Gastrocnemius medialis (tissue), 4 donors: ENCODE measurements around the gene ZNF292. TPM values are rescaled to one million over a fixed set of nuclear protein-coding genes. Genes with fewer than 3 reads are reported as not detected.
"Not testable (repeated sequence)": the region's sequence is repeated elsewhere in the genome, so short reads cannot be mapped to it uniquely, and the experiment has no call there.

Source experiments
- ATAC-seq, 2 donors: fragments of 150-250 bp; one replicate each; pipeline ENCODE4 v1.9.1; 2016
- DNase-seq, 2 donors: peaks; one replicate each; pipeline ENCODE4 v3.0.0-alpha.2; 2019
- H3K27ac ChIP-seq, 4 donors: fragments of 200-600 bp; sonication (generic); 1 replicate in 1 of 4; 2 replicates in 3 of 4; pipeline ENCODE4 v1.5.1; 2016 to 2018; ENCODE audit warnings: mild to moderate bottlenecking in 2 of 4, moderate library complexity in 1 of 4
- H3K27me3 ChIP-seq, 3 donors: fragments of 200-600 bp; sonication (generic) in 2 of 3; 1 replicate in 1 of 3; 2 replicates in 2 of 3; pipeline versions ENCODE4 v1.5.1 to v1.6.0; 2016 to 2019; ENCODE audit warnings: mild to moderate bottlenecking in 1 of 3, moderate library complexity in 1 of 3
- H3K36me3 ChIP-seq, 2 donors: fragments of 200-600 bp; sonication (generic) in 1 of 2; one replicate each; pipeline ENCODE4 v1.5.1; 2017 to 2018
- H3K4me1 ChIP-seq, 2 donors: fragments of 200-600 bp; sonication (generic) in 1 of 2; one replicate each; pipeline ENCODE4 v1.5.1; 2016 to 2017; ENCODE audit warnings: mild to moderate bottlenecking in 2 of 2
- H3K4me3 ChIP-seq, 4 donors: fragments of 200-600 bp; sonication (generic) in 3 of 4; 1 replicate in 1 of 4; 2 replicates in 3 of 4; pipeline ENCODE4 v1.5.1; 2016 to 2019; ENCODE audit warnings: mild to moderate bottlenecking in 2 of 4
- H3K9me3 ChIP-seq, 3 donors: fragments of 200-600 bp; sonication (generic) in 2 of 3; 1 replicate in 1 of 3; 2 replicates in 2 of 3; pipeline ENCODE4 v1.5.1; 2016 to 2019
- CTCF ChIP-seq, 5 experiments: fragments of 450-650 bp in 3 of 5; fragments of 200-600 bp in 2 of 5; sonication (generic) in 2 of 5; IDR thresholded peaks in 4 of 5; conservative IDR thresholded peaks in 1 of 5; 1 replicate in 4 of 5; 2 replicates in 1 of 5; pipeline ENCODE4 v1.5.1; 2016 to 2019; ENCODE audit warnings: antibody characterized with exemption in 5 of 5, mild to moderate bottlenecking in 3 of 5, moderate library complexity in 3 of 5
- POLR2A ChIP-seq, 2 donors: fragments of 450-650 bp; IDR thresholded peaks; one replicate each; pipeline ENCODE4 v1.6.1; 2017; ENCODE audit warnings: antibody characterized with exemption in 2 of 2, mild to moderate bottlenecking in 2 of 2, moderate library complexity in 2 of 2
- in situ Hi-C, 4 donors: fragments of 200-750 bp; cut with MboI; loops; one replicate each; pipeline versions ENCODE4 v1.15.0 to v1.8.0; 2017; ENCODE audit warnings: low sequenced_read_pairs in 4 of 4
- intact Hi-C: fragments of 100-400 bp; cut with DNase I; formaldehyde crosslinking; loops from one replicate; pipeline ENCODE4 v1.15.1; 2023; ENCODE audit warnings: low total_unique reads
- total RNA-seq, 4 donors: library from RNA; depleted of rRNA; stranded (reverse); fragments of >200 nt; gene quantifications; one replicate each; pipeline versions ENCODE4 v1.1.0 to v1.2.3, GENCODE V29; 2016

ZNF292 gene
- total RNA-seq, 4 donors from 2014 or later: 10.7 to 21.7 (median 11.5) TPM

- Histone ChIP-seq H3K4me1 (no peaks in the 10 kb centered on the region), H3K4me3 (no peak overlapping the region), H3K27me3 (no peaks in the 10 kb centered on the region), H3K36me3 (peaks cover 0 to 10% of the 10 kb centered on the region in 2 donors), H3K27ac (no peak overlapping the region), H3K9me3 (no peaks in the 10 kb centered on the region)
- TF ChIP-seq CTCF (IDR thresholded peaks at IDR 0.05 in 4 of 5, conservative IDR thresholded peaks at IDR 0.05 in 1 of 5): peak in 4 of 5 experiments; percentile 37 to 68 (median 50)
- TF ChIP-seq POLR2A (IDR thresholded peaks at IDR 0.05): no peak
- ATAC-seq: peak in 1 of 2 donors; percentile 21
- intact Hi-C loops (loop anchor here (1.0 to 5.0 kb wide), 2 partner anchors 86 to 99 kb away; no protein-coding TSS in a partner anchor), in situ Hi-C loops (loop anchor here (5.0 to 25.0 kb wide), 3 partner anchors 101 to 103 kb away; no protein-coding TSS in a partner anchor)
- DNase-seq: no peak
Observed at GRCh38 chr6:87237804-87238203, 82.4 kb downstream of the ZNF292 start.

GRCh38 chr6:87239098-87239635 lies 83.8 kb downstream of the ZNF292 start:
- intact Hi-C loops: loop anchor here (5.0 kb wide), 1 partner anchor 87 kb away; no protein-coding TSS in a partner anchor
- not testable (repeated sequence) for H3K27ac ChIP-seq, ATAC-seq, H3K4me1 ChIP-seq, H3K4me3 ChIP-seq, DNase-seq, H3K9me3 ChIP-seq, H3K27me3 ChIP-seq
- in situ Hi-C loops: loop anchor here (5.0 to 25.0 kb wide), 3 partner anchors 102 to 104 kb away; no protein-coding TSS in a partner anchor
- peaks cover 0 to 19% of the 10 kb centered on the region in 2 donors for H3K36me3 ChIP-seq

GRCh38 chr6:87241304-87241703 lies 85.9 kb downstream of the ZNF292 start:
- Histone ChIP-seq H3K27ac (no peak overlapping the region), H3K27me3 (no peaks in the 10 kb centered on the region), H3K4me3 (no peak overlapping the region), H3K4me1 (no peaks in the 10 kb centered on the region), H3K9me3 (no peaks in the 10 kb centered on the region), H3K36me3 (peaks cover 0 to 30% of the 10 kb centered on the region in 2 donors)
- intact Hi-C loops (no loop called here), in situ Hi-C loops (loop anchor here in 1 of 4 donors (25.0 kb wide), 1 partner anchor 104 kb away; no protein-coding TSS in a partner anchor)
- DNase-seq: no peak
- no peak for TF ChIP-seq CTCF (IDR thresholded peaks at IDR 0.05 in 4 of 5, conservative IDR thresholded peaks at IDR 0.05 in 1 of 5)
- TF ChIP-seq POLR2A (IDR thresholded peaks at IDR 0.05): no peak
- no peak for ATAC-seq

GRCh38 chr6:87242311-87242710 lies 86.9 kb downstream of the ZNF292 start:
- no peak for ATAC-seq
- no peak for DNase-seq
- intact Hi-C loops (no loop called here), in situ Hi-C loops (loop anchor here in 1 of 4 donors (25.0 kb wide), 1 partner anchor 105 kb away; no protein-coding TSS in a partner anchor)
- Histone ChIP-seq H3K4me3 (no peak overlapping the region), H3K27ac (no peak overlapping the region), H3K9me3 (no peaks in the 10 kb centered on the region), H3K27me3 (no peaks in the 10 kb centered on the region), H3K4me1 (no peaks in the 10 kb centered on the region), H3K36me3 (peaks cover 0 to 40% of the 10 kb centered on the region in 2 donors)
- TF ChIP-seq POLR2A (IDR thresholded peaks at IDR 0.05) (no peak), CTCF (IDR thresholded peaks at IDR 0.05 in 4 of 5, conservative IDR thresholded peaks at IDR 0.05 in 1 of 5) (no peak)

- intact Hi-C loops (no loop called here), in situ Hi-C loops (loop anchor here in 1 of 4 donors (25.0 kb wide), 1 partner anchor 107 kb away; no protein-coding TSS in a partner anchor)
- no peak overlapping the region for H3K27ac ChIP-seq
- no peak for TF ChIP-seq POLR2A (IDR thresholded peaks at IDR 0.05)
- no peak for TF ChIP-seq CTCF (IDR thresholded peaks at IDR 0.05 in 4 of 5, conservative IDR thresholded peaks at IDR 0.05 in 1 of 5)
- DNase-seq: no peak
- ATAC-seq: no peak
- no peaks in the 10 kb centered on the region for H3K27me3 ChIP-seq
- no peak overlapping the region for H3K4me3 ChIP-seq
- no peaks in the 10 kb centered on the region for H3K9me3 ChIP-seq
- peaks cover 0 to 43% of the 10 kb centered on the region in 2 donors for H3K36me3 ChIP-seq
- no peaks in the 10 kb centered on the region for H3K4me1 ChIP-seq
Observed at GRCh38 chr6:87243812-87244211, 88.4 kb downstream of the ZNF292 start.
